Cardiac fibroblast (primary cell): ENCODE measurements around the gene IRF4.
"Not testable (repeated sequence)": the region's sequence is repeated elsewhere in the genome, so short reads cannot be mapped to it uniquely, and the experiment has no call there.

Experiments used
- DNase-seq, 2 donors: peaks; one replicate each; pipeline versions ENCODE4 v3.0.0 to v3.0.0-alpha.2; 2010; ENCODE audit warnings: low read depth in 2 of 2
- H3K4me3 ChIP-seq, 2 donors: replicated peaks in 1 of 2; 1 replicate in 1 of 2; 2 replicates in 1 of 2; pipeline ENCODE4 v1.5.1; 2011; ENCODE audit warnings: low read depth in 2 of 2, low read length in 2 of 2, mild to moderate bottlenecking in 2 of 2, moderate library complexity in 1 of 2
- CTCF ChIP-seq: IDR thresholded peaks from one replicate; pipeline ENCODE4 v1.5.1; 2011; ENCODE audit warnings: low read depth, mild to moderate bottlenecking, low read length, inconsistent platforms

IRF4 gene

GRCh38 chr6:423799-424345 is 32.3 kb downstream of the IRF4 start:
- DNase-seq, result no peak

GRCh38 chr6:424741-425417 is 33.3 kb downstream of the IRF4 start:
- no peak for TF ChIP-seq CTCF
- no peak overlapping the region for H3K4me3 ChIP-seq
- no peak for DNase-seq

More at GRCh38 chr6:423799-424345, 32.3 kb downstream of the IRF4 start:
- H3K4me3 ChIP-seq, result no peak overlapping the region
- TF ChIP-seq CTCF, result no peak

DNA sequence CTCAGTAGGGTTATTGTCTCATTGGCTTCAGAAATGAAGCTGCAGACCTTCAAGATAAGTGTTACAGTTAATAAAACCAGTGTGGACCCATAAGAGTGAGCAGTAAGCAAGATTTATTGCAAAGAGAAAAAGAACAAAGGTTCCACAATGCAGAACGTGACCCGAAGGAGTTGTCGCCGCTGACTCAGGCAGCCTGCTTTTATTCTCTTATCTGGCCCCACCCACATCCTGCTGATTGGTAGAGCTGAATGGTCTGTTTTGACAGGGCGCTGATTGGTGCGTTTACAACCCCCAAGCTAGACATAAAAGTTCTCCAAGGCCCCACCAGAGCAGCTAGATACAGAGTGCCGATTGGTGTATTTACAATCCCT is 33.9 kb downstream of the IRF4 start:
- not testable (repeated sequence) for DNase-seq, H3K4me3 ChIP-seq

- not testable (repeated sequence) for DNase-seq, H3K4me3 ChIP-seq
These were observed 34.7 kb downstream of the IRF4 start for GRCh38 chr6:426198-426738.

DNA sequence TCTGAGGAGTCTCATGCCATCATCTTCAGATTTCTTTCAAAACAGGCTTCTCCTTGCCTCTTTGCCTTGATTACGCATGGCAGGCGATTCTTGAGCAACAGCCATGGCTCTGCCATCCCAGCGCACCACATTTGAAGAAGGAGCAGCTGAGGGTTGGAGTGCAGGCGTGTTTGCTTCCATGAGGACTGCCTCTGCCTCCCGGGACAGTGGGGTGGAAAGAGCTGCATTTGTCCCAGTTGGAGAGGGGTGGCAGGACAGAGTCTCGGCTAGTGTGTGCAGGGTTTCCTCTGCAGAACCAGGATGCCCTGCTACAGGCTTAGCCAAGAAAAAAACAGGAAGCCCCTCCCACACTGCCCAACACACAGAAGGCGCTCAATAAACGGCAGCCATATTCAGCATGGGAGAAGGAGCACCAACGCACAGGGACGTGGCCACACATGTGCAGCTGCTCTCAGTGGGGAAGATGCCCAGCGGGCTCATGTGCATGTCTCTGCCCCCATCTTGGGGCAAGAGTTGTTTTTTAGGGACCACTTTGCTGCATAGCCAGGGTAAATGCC is 36.6 kb downstream of the IRF4 start:
- DNase-seq, result no peak
- TF ChIP-seq CTCF, result no peak
- H3K4me3 ChIP-seq, result no peak overlapping the region

DNA sequence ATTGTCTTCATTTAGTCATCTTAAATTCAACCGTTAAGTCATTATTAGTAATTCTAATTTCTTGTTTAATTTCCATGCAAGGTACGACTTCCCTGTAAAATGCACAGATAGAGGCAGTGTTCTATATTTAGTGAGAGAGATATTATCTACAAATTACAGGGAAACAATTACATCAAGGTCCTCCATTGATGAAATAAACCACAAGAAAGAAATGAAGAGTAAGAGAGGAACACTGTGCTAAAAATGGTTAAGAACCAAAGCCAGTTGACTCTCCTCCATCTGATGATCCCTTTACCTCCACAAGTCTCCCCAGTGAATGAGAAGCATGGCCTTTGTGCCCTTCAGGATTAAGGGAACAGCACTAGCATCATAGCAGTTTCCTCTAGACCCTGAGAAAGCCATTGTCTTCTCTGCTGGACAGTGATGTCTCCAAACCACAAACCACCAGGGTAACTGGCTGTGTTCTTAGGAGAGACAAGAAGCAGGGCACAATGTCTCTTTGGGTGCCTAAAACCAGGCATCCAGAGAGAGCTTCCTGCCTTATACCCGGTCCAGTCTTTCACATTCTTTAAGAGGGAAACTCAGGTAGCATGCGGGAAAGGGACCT is 38.1 kb downstream of the IRF4 start:
- TF ChIP-seq CTCF, result no peak
- H3K4me3 ChIP-seq, result no peak overlapping the region
- no peak for DNase-seq

GRCh38 chr6:431504-431903 is 40.0 kb downstream of the IRF4 start:
- no peak for DNase-seq
- TF ChIP-seq CTCF, result no peak
- no peak overlapping the region for H3K4me3 ChIP-seq
